ENCODE data around the gene ATRAID.

Gene ATRAID

GRCh38 chr2:27177441-27178351 is 34.1 kb upstream of the ATRAID start:
- H3K4me1 ChIP-seq (ENCODE audit: control insufficient read depth in 2 of 2, insufficient read depth in 2 of 2, low read length in 2 of 2): no peaks in the 10 kb centered on the region
- no peak overlapping the region for H3K4me3 ChIP-seq (ENCODE audit: low read length in 2 of 2)
- no peaks in the 10 kb centered on the region for H3K36me3 ChIP-seq (ENCODE audit: control insufficient read depth in 2 of 2, insufficient read depth in 2 of 2, low read length in 2 of 2)
- no peaks in the 10 kb centered on the region for H3K9me3 ChIP-seq (ENCODE audit: control insufficient read depth in 2 of 2, low read length in 2 of 2)
- H3K27ac ChIP-seq (ENCODE audit: low read depth in 2 of 2, low read length in 2 of 2): no peak overlapping the region
- no peak overlapping the region for H3K9ac ChIP-seq (ENCODE audit: low read depth in 1 of 2, low read length in 2 of 2)
- H3K27me3 ChIP-seq (ENCODE audit: control insufficient read depth in 2 of 2, insufficient read depth in 2 of 2, low read length in 2 of 2): no peaks in the 10 kb centered on the region

DNA sequence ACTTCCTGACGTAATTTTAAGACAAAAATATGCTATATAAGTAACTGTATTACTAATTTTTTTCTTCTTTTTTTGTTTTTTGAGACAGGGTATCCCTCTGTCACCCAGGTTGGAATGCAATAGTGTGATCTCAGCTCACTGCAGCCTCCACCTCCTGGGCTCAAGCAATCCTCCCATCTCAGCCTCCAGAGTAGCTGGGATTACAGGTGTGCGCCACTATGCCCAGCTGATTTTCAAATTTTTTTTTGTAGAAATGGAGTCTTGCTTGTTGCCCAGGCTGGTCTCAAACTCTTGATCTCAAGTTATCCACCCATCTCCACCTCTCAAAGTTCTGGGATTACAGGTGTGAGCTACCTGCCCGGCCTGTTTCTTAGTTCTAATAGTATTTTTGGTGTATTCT is 33.4 kb upstream of the ATRAID start:
- Histone ChIP-seq H3K4me1 (ENCODE audit: control insufficient read depth in 2 of 2, insufficient read depth in 2 of 2, low read length in 2 of 2) (no peaks in the 10 kb centered on the region), H3K9me3 (ENCODE audit: control insufficient read depth in 2 of 2, low read length in 2 of 2) (no peaks in the 10 kb centered on the region), H3K27ac (ENCODE audit: low read depth in 2 of 2, low read length in 2 of 2) (no peak overlapping the region)

DNA sequence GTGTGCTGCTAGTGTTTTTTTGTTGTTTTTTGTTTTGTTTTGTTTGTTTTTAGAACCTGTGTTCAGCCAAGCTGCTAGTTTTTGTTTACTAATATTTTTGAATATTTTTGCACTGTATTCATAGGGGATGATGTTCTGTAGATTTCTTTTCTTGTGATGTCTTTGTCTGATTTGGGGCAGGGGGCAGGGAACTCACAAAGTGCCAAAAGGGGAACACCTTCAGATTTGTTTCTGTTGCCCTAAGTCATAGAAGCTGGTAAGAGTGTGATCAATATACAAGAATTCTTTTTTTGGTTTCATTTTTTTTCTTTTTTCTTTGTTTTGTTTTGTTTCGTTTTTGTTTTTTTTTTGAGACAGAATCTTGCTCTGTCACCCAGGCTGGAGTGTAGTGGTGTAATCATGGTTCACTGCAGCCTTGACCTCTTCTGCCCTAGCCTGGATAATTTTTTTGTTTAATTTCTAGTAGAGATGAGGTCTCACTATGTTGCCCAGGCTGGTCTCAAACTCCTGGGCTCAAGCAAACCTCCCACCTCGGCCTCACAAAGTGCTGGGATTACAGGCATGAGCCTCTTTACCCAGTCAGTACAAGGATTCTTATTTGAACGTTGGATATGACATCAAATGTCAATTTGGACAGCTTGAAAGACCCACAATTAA is 32.4 kb upstream of the ATRAID start:
- Histone ChIP-seq H3K27me3 (ENCODE audit: control insufficient read depth in 2 of 2, insufficient read depth in 2 of 2, low read length in 2 of 2) (no peaks in the 10 kb centered on the region), H3K27ac (ENCODE audit: low read depth in 2 of 2, low read length in 2 of 2) (no peak overlapping the region)

More for the DNA sequence above, 33.4 kb upstream of the ATRAID start:
- H3K27me3 ChIP-seq (ENCODE audit: control insufficient read depth in 2 of 2, insufficient read depth in 2 of 2, low read length in 2 of 2): no peaks in the 10 kb centered on the region
- no peak overlapping the region for H3K9ac ChIP-seq (ENCODE audit: low read depth in 1 of 2, low read length in 2 of 2)
- H3K36me3 ChIP-seq (ENCODE audit: control insufficient read depth in 2 of 2, insufficient read depth in 2 of 2, low read length in 2 of 2): no peaks in the 10 kb centered on the region
- H3K4me3 ChIP-seq (ENCODE audit: low read length in 2 of 2): no peak overlapping the region

DNA sequence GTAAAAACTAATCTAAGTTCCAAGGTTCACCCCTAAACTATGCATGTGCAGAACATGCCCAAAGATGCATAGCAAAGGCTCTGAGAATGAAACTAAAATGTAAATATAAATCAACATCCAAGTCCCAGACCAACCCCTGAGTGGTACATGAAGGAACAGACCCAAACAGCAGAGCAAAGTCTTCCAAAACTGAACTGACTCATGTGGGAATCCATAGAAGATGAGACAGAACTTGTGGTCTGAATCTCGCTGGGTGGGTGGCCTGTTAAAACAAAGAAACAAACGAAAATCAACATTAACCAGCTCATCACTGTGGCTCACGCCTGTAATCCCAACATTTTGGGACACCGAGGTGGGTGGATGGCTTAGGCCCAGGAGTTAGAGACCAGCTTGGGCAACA is 29.5 kb upstream of the ATRAID start:
- H3K27me3 ChIP-seq (ENCODE audit: control insufficient read depth in 2 of 2, insufficient read depth in 2 of 2, low read length in 2 of 2): no peaks in the 10 kb centered on the region
- H3K36me3 ChIP-seq (ENCODE audit: control insufficient read depth in 2 of 2, insufficient read depth in 2 of 2, low read length in 2 of 2): no peaks in the 10 kb centered on the region
- H3K4me1 ChIP-seq (ENCODE audit: control insufficient read depth in 2 of 2, insufficient read depth in 2 of 2, low read length in 2 of 2): peaks cover 2% of the 10 kb centered on the region in 2 donors
- H3K4me3 ChIP-seq (ENCODE audit: low read length in 2 of 2): no peak overlapping the region
- peak overlapping the region in 1 of 2 donors; percentile 30 for H3K27ac ChIP-seq (ENCODE audit: low read depth in 2 of 2, low read length in 2 of 2)
- H3K9ac ChIP-seq (ENCODE audit: low read depth in 1 of 2, low read length in 2 of 2): no peak overlapping the region
- H3K9me3 ChIP-seq (ENCODE audit: control insufficient read depth in 2 of 2, low read length in 2 of 2): no peaks in the 10 kb centered on the region

More for the DNA sequence above, 32.4 kb upstream of the ATRAID start:
- Histone ChIP-seq H3K9ac (ENCODE audit: low read depth in 1 of 2, low read length in 2 of 2) (no peak overlapping the region), H3K4me3 (ENCODE audit: low read length in 2 of 2) (no peak overlapping the region), H3K4me1 (ENCODE audit: control insufficient read depth in 2 of 2, insufficient read depth in 2 of 2, low read length in 2 of 2) (no peaks in the 10 kb centered on the region), H3K36me3 (ENCODE audit: control insufficient read depth in 2 of 2, insufficient read depth in 2 of 2, low read length in 2 of 2) (no peaks in the 10 kb centered on the region), H3K9me3 (ENCODE audit: control insufficient read depth in 2 of 2, low read length in 2 of 2) (no peaks in the 10 kb centered on the region)

- Histone ChIP-seq H3K27ac (ENCODE audit: low read depth in 2 of 2, low read length in 2 of 2) (peak overlapping the region; percentile 52 to 73), H3K9me3 (ENCODE audit: control insufficient read depth in 2 of 2, low read length in 2 of 2) (no peaks in the 10 kb centered on the region), H3K36me3 (ENCODE audit: control insufficient read depth in 2 of 2, insufficient read depth in 2 of 2, low read length in 2 of 2) (no peaks in the 10 kb centered on the region), H3K9ac (ENCODE audit: low read depth in 1 of 2, low read length in 2 of 2) (no peak overlapping the region), H3K4me1 (ENCODE audit: control insufficient read depth in 2 of 2, insufficient read depth in 2 of 2, low read length in 2 of 2) (peaks cover 2% of the 10 kb centered on the region in 2 donors), H3K4me3 (ENCODE audit: low read length in 2 of 2) (no peak overlapping the region), H3K27me3 (ENCODE audit: control insufficient read depth in 2 of 2, insufficient read depth in 2 of 2, low read length in 2 of 2) (no peaks in the 10 kb centered on the region)
Measured at GRCh38 chr2:27184115-27184514, 27.7 kb upstream of the ATRAID start.

DNA sequence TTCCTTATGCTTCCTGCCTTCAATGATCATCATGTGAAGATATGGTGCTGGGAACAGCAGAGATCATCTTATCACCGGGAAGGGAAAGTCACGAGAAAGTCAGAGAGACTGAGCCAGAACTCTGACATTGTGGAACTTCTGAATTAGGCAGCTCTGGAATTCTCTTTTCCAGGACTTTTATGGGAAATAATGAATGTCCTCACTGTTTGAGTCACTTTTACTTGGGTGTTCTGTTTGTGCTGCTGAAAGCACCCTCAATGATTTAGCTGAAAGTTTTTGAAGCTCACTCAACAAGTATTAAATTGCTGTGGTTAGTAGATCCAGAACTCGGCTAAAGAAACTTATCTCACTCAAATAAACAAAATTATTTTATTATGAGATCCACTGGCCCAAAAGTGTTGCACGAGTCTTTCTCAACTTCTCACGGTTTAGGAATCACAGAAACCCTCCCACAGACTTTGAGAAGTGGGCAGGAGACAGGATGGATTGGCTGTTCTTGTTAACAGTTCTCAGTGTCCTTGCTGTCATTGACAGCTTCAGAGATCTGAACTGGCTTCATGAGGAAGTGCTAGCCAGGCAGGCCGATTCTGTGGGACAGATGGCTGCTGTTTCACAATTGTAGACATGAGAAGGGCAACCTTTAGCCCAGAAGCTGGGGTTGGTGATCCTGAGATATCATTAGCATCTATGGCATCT is 26.4 kb upstream of the ATRAID start:
- Histone ChIP-seq H3K4me3 (ENCODE audit: low read length in 2 of 2) (no peak overlapping the region), H3K27ac (ENCODE audit: low read depth in 2 of 2, low read length in 2 of 2) (peak overlapping the region; percentile 70 to 73), H3K4me1 (ENCODE audit: control insufficient read depth in 2 of 2, insufficient read depth in 2 of 2, low read length in 2 of 2) (peaks cover 2% of the 10 kb centered on the region in 2 donors), H3K36me3 (ENCODE audit: control insufficient read depth in 2 of 2, insufficient read depth in 2 of 2, low read length in 2 of 2) (no peaks in the 10 kb centered on the region), H3K27me3 (ENCODE audit: control insufficient read depth in 2 of 2, insufficient read depth in 2 of 2, low read length in 2 of 2) (no peaks in the 10 kb centered on the region), H3K9ac (ENCODE audit: low read depth in 1 of 2, low read length in 2 of 2) (no peak overlapping the region), H3K9me3 (ENCODE audit: control insufficient read depth in 2 of 2, low read length in 2 of 2) (no peaks in the 10 kb centered on the region)

DNA sequence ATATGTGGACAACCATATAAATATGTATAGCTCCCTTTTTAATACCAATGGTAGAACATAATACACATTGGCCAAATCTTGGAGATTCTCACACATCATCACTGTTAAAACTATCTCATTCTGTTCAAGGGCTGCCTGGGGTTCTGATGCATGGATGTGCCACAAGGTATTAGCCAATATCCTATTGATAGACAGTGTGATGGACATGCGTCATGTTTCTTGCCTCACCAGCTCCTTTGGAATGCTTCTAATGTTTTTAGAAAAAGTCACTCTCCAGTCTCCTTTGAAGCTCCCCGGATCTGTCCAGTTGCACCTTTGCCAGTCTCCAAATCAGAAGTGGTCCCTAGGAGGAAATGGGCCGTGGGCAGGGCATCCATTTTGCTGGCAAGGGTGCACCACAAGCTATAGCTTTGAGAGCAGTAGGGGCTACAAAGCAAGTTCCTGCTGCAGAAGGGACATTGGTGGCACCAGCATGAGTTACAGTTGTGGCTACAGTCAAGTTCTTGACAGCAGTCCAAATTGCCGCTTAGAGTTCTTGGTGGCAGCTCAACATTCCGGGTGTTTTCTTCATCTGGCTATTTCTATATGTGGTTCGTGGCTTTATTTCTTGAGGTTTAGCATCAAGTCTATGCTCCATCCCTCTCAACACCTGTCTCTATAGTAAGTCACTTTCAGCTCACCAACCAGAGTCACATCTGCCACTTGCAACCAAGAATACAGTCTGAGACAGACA is 25.1 kb upstream of the ATRAID start:
- Histone ChIP-seq H3K9ac (ENCODE audit: low read depth in 1 of 2, low read length in 2 of 2) (no peak overlapping the region), H3K9me3 (ENCODE audit: control insufficient read depth in 2 of 2, low read length in 2 of 2) (no peaks in the 10 kb centered on the region), H3K36me3 (ENCODE audit: control insufficient read depth in 2 of 2, insufficient read depth in 2 of 2, low read length in 2 of 2) (no peaks in the 10 kb centered on the region), H3K4me3 (ENCODE audit: low read length in 2 of 2) (no peak overlapping the region), H3K4me1 (ENCODE audit: control insufficient read depth in 2 of 2, insufficient read depth in 2 of 2, low read length in 2 of 2) (peaks cover 2% of the 10 kb centered on the region in 2 donors), H3K27me3 (ENCODE audit: control insufficient read depth in 2 of 2, insufficient read depth in 2 of 2, low read length in 2 of 2) (no peaks in the 10 kb centered on the region), H3K27ac (ENCODE audit: low read depth in 2 of 2, low read length in 2 of 2) (peak overlapping the region in 1 of 2 donors; percentile 2)

- no peak overlapping the region for H3K4me3 ChIP-seq (ENCODE audit: low read length in 2 of 2)
- H3K9ac ChIP-seq (ENCODE audit: low read depth in 1 of 2, low read length in 2 of 2): no peak overlapping the region
- H3K9me3 ChIP-seq (ENCODE audit: control insufficient read depth in 2 of 2, low read length in 2 of 2): no peaks in the 10 kb centered on the region
- no peaks in the 10 kb centered on the region for H3K36me3 ChIP-seq (ENCODE audit: control insufficient read depth in 2 of 2, insufficient read depth in 2 of 2, low read length in 2 of 2)
- H3K27me3 ChIP-seq (ENCODE audit: control insufficient read depth in 2 of 2, insufficient read depth in 2 of 2, low read length in 2 of 2): no peaks in the 10 kb centered on the region
- peaks cover under 1 to 2% of the 10 kb centered on the region in 2 donors for H3K4me1 ChIP-seq (ENCODE audit: control insufficient read depth in 2 of 2, insufficient read depth in 2 of 2, low read length in 2 of 2)
- H3K27ac ChIP-seq (ENCODE audit: low read depth in 2 of 2, low read length in 2 of 2): no peak overlapping the region
Measured at GRCh38 chr2:27189989-27190388, 21.9 kb upstream of the ATRAID start.

DNA sequence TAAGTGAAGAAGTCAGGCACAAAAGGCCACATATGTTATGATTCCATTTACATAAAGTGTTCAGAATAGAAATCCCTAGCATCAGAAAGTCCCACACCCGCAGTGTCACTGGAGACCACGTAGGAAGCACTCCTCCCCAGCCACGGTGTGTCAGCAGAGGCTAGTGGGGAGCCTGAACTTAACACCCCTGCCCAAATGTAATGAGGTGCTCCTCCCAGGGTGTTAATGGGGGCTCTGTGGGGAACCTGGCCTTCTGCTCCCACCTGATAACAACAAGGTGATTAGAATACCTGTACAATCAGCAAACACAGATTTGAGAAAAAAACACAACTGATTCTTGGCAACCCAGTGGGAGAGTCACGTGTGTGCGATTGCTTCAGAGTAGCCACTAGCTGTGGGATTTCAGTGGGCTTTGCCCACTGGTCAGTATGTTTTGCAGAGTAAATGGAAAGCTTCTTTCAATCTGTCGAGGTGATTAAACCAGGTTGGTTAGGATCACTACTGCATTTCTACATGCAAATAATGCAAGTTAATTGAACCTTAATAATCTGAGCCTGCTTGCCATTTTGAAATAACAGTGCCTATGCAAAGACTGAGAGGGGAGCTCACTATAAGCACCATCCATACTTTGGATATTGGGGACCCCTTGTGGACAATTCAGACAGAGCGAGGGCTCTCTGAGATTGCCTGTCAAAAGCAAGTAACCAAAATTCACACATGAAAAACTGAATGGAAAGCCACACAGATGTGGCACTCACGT is 20.6 kb upstream of the ATRAID start:
- H3K9me3 ChIP-seq (ENCODE audit: control insufficient read depth in 2 of 2, low read length in 2 of 2): no peaks in the 10 kb centered on the region
- H3K36me3 ChIP-seq (ENCODE audit: control insufficient read depth in 2 of 2, insufficient read depth in 2 of 2, low read length in 2 of 2): no peaks in the 10 kb centered on the region
- no peak overlapping the region for H3K27ac ChIP-seq (ENCODE audit: low read depth in 2 of 2, low read length in 2 of 2)
- H3K9ac ChIP-seq (ENCODE audit: low read depth in 1 of 2, low read length in 2 of 2): no peak overlapping the region
- no peaks in the 10 kb centered on the region for H3K4me1 ChIP-seq (ENCODE audit: control insufficient read depth in 2 of 2, insufficient read depth in 2 of 2, low read length in 2 of 2)
- no peak overlapping the region for H3K4me3 ChIP-seq (ENCODE audit: low read length in 2 of 2)
- no peaks in the 10 kb centered on the region for H3K27me3 ChIP-seq (ENCODE audit: control insufficient read depth in 2 of 2, insufficient read depth in 2 of 2, low read length in 2 of 2)

Measured in mucosa of rectum (tissue), 2 donors.